ENCODE measurements around the gene GPC5. TPM values are rescaled to one million over a fixed set of nuclear protein-coding genes. Genes with fewer than 3 reads are reported as not detected.

GPC5 gene
- total RNA-seq, 1 experiment from 2014 or later, result 0.15 TPM

DNA sequence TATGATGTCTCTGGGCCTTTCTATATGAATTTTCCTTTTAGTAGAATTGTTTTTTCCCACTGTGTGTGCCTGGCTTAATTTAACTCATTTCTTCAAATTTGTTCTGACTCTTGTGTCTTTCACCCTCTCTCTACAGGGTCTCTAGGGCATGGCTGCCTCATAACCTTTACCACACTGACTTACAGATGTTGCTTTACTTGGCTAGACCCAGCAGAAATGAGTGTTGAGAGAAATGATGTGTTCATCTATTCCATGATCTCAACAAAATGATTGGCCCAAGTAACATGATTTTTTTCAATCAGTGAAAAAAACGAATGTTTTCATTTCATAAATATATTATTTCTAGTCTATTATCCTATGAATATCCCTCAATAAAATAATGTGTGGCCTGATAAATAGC, 195.0 kb downstream of the GPC5 start:
- WGBS (ENCODE audit: extremely low coverage, insufficient read length, low lambda C conversion rate), result no CpG with 5 or more reads among the region's 1 CpG
- H3K4ac ChIP-seq (ENCODE audit: low read depth, low read length), result no peak overlapping the region
- H4K5ac ChIP-seq (ENCODE audit: insufficient read length, low read depth, low read length), result no peak overlapping the region
- H3K27ac ChIP-seq (ENCODE audit: insufficient read length, low read depth, low read length), result no peak overlapping the region
- no peak overlapping the region for H3K4me2 ChIP-seq (ENCODE audit: insufficient read depth, insufficient read length, low read length)
- H2BK120ac ChIP-seq (ENCODE audit: low read depth, low read length, poor library complexity, severe bottlenecking), result no peak overlapping the region
- no peak overlapping the region for H2AK5ac ChIP-seq (ENCODE audit: insufficient read length, low read length)
- H2BK12ac ChIP-seq (ENCODE audit: insufficient read length, low read depth, low read length), result no peak overlapping the region
- H3K9me3 ChIP-seq (ENCODE audit: control insufficient read depth, low read depth, low read length), result no peaks in the 10 kb centered on the region
- H3K27me3 ChIP-seq (ENCODE audit: insufficient read depth, low read length), result no peaks in the 10 kb centered on the region
- H2BK15ac ChIP-seq (ENCODE audit: low read depth, low read length), result no peak overlapping the region
- DNase-seq, result no peak
- no peaks in the 10 kb centered on the region for H3K79me2 ChIP-seq (ENCODE audit: insufficient read depth, low read length)
- H4K91ac ChIP-seq (ENCODE audit: insufficient read length, low read depth, low read length), result no peak overlapping the region
- no peaks in the 10 kb centered on the region for H4K20me1 ChIP-seq (ENCODE audit: control insufficient read depth, insufficient read depth, insufficient read length)
- H3K23ac ChIP-seq (ENCODE audit: insufficient read length, low read depth, low read length), result no peak overlapping the region
- no peaks in the 10 kb centered on the region for H3K23me2 ChIP-seq (ENCODE audit: insufficient read length, low read depth, low read length, poor library complexity, severe bottlenecking)
- no peaks in the 10 kb centered on the region for H3K4me1 ChIP-seq (ENCODE audit: insufficient read depth, low read length)
- no peak overlapping the region for H2BK20ac ChIP-seq (ENCODE audit: low read depth, low read length, poor library complexity, severe bottlenecking)
- no peaks in the 10 kb centered on the region for H3K4me1 Mint-ChIP-seq
- no peak overlapping the region for H3K27ac Mint-ChIP-seq
- peaks cover 0 to 2% of the 10 kb centered on the region in 2 experiments; a peak in 1 of 5 replicates for H3K9me3 Mint-ChIP-seq
- H3K79me1 ChIP-seq (ENCODE audit: insufficient read depth, low read depth, low read length, poor library complexity, severe bottlenecking), result no peaks in the 10 kb centered on the region
- H4K8ac ChIP-seq (replicated peaks; ENCODE audit: insufficient read length, low read depth, low read length), result no peak overlapping the region
- H2AFZ ChIP-seq (ENCODE audit: low read length), result no peak overlapping the region
- H3K14ac ChIP-seq (ENCODE audit: insufficient read depth, low read length), result no peak overlapping the region
- TF ChIP-seq, protein P1, sequence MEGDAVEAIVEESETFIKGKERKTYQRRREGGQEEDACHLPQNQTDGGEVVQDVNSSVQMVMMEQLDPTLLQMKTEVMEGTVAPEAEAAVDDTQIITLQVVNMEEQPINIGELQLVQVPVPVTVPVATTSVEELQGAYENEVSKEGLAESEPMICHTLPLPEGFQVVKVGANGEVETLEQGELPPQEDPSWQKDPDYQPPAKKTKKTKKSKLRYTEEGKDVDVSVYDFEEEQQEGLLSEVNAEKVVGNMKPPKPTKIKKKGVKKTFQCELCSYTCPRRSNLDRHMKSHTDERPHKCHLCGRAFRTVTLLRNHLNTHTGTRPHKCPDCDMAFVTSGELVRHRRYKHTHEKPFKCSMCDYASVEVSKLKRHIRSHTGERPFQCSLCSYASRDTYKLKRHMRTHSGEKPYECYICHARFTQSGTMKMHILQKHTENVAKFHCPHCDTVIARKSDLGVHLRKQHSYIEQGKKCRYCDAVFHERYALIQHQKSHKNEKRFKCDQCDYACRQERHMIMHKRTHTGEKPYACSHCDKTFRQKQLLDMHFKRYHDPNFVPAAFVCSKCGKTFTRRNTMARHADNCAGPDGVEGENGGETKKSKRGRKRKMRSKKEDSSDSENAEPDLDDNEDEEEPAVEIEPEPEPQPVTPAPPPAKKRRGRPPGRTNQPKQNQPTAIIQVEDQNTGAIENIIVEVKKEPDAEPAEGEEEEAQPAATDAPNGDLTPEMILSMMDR (conservative IDR thresholded peaks at IDR 0.05), result no peak
- no peak overlapping the region for H3K9ac ChIP-seq (ENCODE audit: extremely low read depth, insufficient read length, low read length)
- no peak overlapping the region for H2BK5ac ChIP-seq (ENCODE audit: insufficient read length, low read length)
- H3K36me3 Mint-ChIP-seq (ENCODE audit: insufficient read depth in 1 of 3, low read depth in 3 of 3), result no peaks in the 10 kb centered on the region
- peaks cover 5% of the 10 kb centered on the region; the same call in 1 of the 2 replicates for H3K27me3 Mint-ChIP-seq (ENCODE audit: low read depth)
- no peak overlapping the region for H3K18ac ChIP-seq (ENCODE audit: insufficient read length, low read depth, low read length)
- H3K4me3 Mint-ChIP-seq, result no peak overlapping the region
- no peak overlapping the region for H3K56ac ChIP-seq (ENCODE audit: insufficient read length, low read depth, low read length)
- no peak overlapping the region for H3T11ph ChIP-seq (ENCODE audit: low read length)

Measured in H9 (cell line).